Stimulated activated effector memory CD8-positive, alpha-beta T cell treated with anti-CD3 and anti-CD28 coated beads, Interleukin-12 subunit alpha, Interleukin-12 subunit beta, amount 100 ng/mL, for 72 hours (primary cell): ENCODE results near the gene HUNK.

Source experiments
- ATAC-seq: fragments of 150-1000 bp; cut with Tn5 transposase; 2 replicates; pipeline ENCODE4 v1.10.0; 2021
- DNase-seq, 2 donors: peaks; one replicate each; pipeline ENCODE4 v3.0.0; 2021 to 2022; ENCODE audit warnings: low spot score in 2 of 2
- H3K27ac Mint-ChIP-seq: one replicate; pipeline ENCODE4 v1.8.0; 2022; ENCODE audit warnings: mild to moderate bottlenecking, mixed read lengths
- H3K36me3 Mint-ChIP-seq: one replicate; pipeline ENCODE4 v1.8.0; 2022; ENCODE audit warnings: mild to moderate bottlenecking, mixed read lengths
- H3K4me1 Mint-ChIP-seq: one replicate; pipeline ENCODE4 v1.8.0; 2022; ENCODE audit warnings: mixed read lengths
- H3K4me3 Mint-ChIP-seq: one replicate; pipeline ENCODE4 v1.8.0; 2022; ENCODE audit warnings: mild to moderate bottlenecking, mixed read lengths
- H3K9me3 Mint-ChIP-seq: one replicate; pipeline ENCODE4 v1.8.0; 2022; ENCODE audit warnings: mixed read lengths

The HUNK gene

GRCh38 chr21:31974454-31974985 lies 101.7 kb downstream of the HUNK start:
- Mint-ChIP-seq H3K36me3 (no peaks in the 10 kb centered on the region), H3K4me3 (peak overlapping the region; percentile 25), H3K4me1 (peaks cover 12% of the 10 kb centered on the region), H3K9me3 (peaks cover 12% of the 10 kb centered on the region), H3K27ac (peak overlapping the region; percentile 33)
- DNase-seq (no peak), ATAC-seq (peak; percentile 82)

DNA sequence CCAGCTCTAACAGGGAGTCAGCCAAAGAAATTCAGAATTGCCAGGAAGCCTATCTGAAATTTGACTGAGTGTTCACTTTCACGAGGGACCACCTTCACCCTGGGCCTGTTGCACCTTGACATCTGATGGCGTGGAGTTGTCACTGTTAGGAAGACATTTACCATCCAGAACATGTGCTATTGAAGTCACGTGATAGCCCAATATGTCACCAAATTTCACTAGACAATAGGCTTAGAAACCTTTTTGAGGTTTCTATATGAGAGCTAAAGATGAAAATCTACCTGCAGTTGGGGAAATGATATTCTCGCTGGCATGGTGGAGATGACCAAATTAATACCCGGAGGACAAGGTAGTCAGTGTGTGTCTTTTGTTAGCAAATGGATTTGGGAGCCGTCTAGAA lies 102.7 kb downstream of the HUNK start:
- Mint-ChIP-seq H3K4me3 (no peak overlapping the region), H3K9me3 (peaks cover 12% of the 10 kb centered on the region), H3K36me3 (no peaks in the 10 kb centered on the region), H3K4me1 (peaks cover 12% of the 10 kb centered on the region), H3K27ac (no peak overlapping the region)
- ATAC-seq, result no peak
- no peak for DNase-seq

DNA sequence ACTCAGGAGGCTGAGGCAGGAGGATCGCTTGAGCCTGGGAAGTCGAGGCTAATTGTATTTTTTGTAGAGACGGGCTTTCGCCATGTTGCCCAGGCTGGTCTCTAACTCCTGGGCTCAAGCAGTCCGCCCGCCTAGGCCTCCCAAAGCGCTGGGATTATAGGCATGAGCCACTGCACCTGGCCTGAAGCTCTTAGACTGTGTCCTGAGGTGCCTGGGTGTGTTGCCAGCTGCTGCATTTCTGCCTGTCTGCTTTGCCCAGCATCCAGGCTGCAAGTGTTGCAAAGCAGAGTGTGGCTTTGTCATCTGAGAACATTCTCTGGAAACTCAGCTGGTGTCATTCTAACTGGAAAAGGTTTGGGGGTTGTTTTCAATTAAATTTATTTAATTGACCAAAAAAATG lies 105.0 kb downstream of the HUNK start:
- Mint-ChIP-seq H3K36me3 (no peaks in the 10 kb centered on the region), H3K4me1 (peaks cover 12% of the 10 kb centered on the region), H3K4me3 (no peak overlapping the region), H3K9me3 (peaks cover 7% of the 10 kb centered on the region), H3K27ac (no peak overlapping the region)
- DNase-seq (no peak), ATAC-seq (no peak)

DNA sequence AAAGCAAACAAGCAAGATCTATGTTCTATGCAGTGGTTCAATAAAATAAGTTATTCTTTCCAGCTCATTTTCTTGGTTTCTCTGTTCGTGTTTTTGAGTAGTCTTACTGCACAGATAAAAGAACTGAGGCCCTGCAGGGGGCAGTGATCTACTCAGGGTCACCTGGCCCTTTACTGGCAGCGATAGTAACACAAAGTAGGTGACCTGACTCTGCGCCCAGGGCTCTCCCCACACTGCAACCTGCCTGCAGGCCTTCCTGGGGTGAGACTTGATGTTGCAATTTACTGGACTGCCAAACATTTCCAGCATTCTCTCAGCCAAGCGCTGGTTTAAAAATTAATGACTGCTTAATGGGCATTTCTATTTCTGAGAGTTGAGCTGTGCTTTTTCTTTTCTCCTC lies 110.3 kb downstream of the HUNK start:
- no peaks in the 10 kb centered on the region for H3K36me3 Mint-ChIP-seq
- no peak overlapping the region for H3K4me3 Mint-ChIP-seq
- no peaks in the 10 kb centered on the region for H3K4me1 Mint-ChIP-seq
- no peak for DNase-seq
- no peak for ATAC-seq
- peaks cover 3% of the 10 kb centered on the region for H3K9me3 Mint-ChIP-seq
- H3K27ac Mint-ChIP-seq, result no peak overlapping the region

- Mint-ChIP-seq H3K36me3 (no peaks in the 10 kb centered on the region), H3K4me3 (no peak overlapping the region), H3K4me1 (no peaks in the 10 kb centered on the region), H3K9me3 (peaks cover 3% of the 10 kb centered on the region), H3K27ac (no peak overlapping the region)
- DNase-seq, result no peak
- no peak for ATAC-seq
Measured at GRCh38 chr21:31983554-31983953, 110.7 kb downstream of the HUNK start.

DNA sequence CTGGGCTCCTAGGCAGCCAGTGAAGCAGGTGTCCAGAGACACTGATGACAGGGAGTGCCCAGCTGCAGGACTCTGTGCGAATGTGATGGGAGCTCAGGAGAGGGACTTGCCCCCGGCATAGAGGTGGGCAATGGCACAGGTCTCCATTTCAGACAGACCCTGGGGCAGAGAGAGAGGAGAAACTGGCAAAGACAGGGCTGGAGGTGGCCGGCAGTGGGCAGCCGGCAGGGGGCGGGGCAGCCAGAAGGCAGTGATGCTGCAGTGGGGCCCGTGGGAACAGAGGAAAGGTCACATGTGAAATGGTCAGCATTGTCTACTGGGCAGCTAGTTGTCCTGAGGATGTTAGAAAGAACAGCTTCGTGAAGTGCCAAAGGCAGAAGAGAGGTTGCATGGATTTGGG lies 112.6 kb downstream of the HUNK start:
- H3K9me3 Mint-ChIP-seq, result peaks cover 3% of the 10 kb centered on the region
- H3K27ac Mint-ChIP-seq, result no peak overlapping the region
- no peaks in the 10 kb centered on the region for H3K36me3 Mint-ChIP-seq
- ATAC-seq (peak; percentile 16), DNase-seq (no peak)
- H3K4me3 Mint-ChIP-seq, result no peak overlapping the region
- no peaks in the 10 kb centered on the region for H3K4me1 Mint-ChIP-seq

DNA sequence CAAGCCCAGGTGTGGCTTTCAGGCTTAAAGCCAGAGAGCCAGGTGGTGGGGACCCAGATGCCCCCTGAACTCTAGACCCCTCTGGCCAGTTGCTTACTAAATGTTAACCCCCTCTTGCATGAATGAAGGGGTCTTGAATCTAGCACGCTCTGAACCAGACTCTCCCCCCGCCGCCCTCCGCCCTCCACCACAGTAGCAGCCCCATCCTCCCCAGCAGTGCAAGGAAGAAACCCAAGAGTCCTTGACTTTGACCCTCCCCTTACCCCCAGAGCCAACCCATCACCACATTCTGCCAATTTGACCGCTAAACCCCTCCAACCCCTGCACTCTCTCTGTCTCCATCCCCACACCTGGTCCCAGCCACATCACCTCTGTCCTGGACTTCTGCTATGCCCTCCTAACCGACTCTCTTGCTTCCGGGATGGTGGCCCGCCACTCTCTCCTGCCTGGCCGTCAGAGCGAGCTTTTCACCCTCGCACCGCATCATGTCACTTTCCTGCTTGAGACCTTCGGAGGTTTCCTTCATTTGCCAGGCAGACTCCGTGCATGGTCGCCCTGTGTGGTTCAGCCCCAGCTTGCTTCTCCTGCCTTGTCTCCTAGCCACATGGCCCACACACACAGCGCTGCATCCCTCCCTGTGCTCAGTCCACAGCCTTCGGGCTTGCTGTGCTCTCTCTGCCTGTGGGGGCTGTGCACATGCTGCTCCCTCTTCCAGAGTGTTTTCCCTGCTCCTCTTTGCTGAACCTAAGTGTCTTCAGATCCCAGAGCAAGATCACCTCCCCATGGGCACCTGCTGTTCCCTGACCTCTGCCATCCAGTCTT lies 113.4 kb downstream of the HUNK start:
- Mint-ChIP-seq H3K27ac (no peak overlapping the region), H3K36me3 (no peaks in the 10 kb centered on the region), H3K4me3 (no peak overlapping the region), H3K9me3 (peaks cover 3% of the 10 kb centered on the region), H3K4me1 (no peaks in the 10 kb centered on the region)
- peak; percentile 36 for ATAC-seq
- no peak for DNase-seq

GRCh38 chr21:31987696-31988095 lies 114.9 kb downstream of the HUNK start:
- ATAC-seq (no peak), DNase-seq (no peak)
- Mint-ChIP-seq H3K36me3 (no peaks in the 10 kb centered on the region), H3K4me1 (no peaks in the 10 kb centered on the region), H3K4me3 (no peak overlapping the region), H3K9me3 (peaks cover 3% of the 10 kb centered on the region), H3K27ac (no peak overlapping the region)

DNA sequence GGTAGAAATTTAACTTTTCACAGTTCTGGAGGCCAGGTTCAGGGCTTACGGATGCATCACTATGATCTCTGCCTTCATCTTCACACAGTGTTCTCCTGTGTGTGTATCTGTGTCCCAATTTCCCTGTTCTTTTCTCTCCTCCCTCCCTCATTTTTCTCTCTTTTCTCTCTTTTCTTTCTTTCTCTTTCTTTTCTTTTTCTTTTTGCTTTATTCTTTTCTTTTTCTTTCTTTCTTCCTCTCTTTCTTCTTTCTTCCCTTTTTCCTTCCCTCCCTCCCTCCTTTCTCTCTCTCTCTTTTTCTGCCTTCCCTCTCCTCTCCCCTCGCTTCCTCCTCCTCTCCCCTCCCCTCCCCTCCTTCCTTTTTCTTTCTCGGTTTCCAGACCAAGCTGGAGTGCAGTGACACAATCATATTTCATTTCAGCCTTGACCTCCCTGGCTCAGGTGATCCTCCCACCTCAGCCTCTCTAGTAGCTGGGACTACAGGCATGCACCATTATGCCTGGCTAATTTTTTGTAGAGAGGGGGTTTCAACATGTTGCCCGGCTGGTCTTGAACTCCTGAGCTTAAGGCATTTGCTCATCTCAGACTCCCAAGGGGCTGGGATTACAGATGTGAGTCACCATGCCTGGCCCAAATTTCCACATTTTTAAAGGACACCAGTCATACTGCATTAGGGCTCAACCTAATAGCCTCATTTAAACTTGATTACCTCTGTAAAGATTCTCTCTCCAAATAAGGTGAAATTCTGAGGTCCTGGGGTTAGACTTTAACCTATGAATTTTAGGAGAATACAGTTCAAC lies 115.9 kb downstream of the HUNK start:
- Mint-ChIP-seq H3K4me3 (no peak overlapping the region), H3K9me3 (peaks cover 3% of the 10 kb centered on the region), H3K4me1 (no peaks in the 10 kb centered on the region), H3K36me3 (no peaks in the 10 kb centered on the region), H3K27ac (no peak overlapping the region)
- ATAC-seq, result no peak
- DNase-seq, result no peak

DNA sequence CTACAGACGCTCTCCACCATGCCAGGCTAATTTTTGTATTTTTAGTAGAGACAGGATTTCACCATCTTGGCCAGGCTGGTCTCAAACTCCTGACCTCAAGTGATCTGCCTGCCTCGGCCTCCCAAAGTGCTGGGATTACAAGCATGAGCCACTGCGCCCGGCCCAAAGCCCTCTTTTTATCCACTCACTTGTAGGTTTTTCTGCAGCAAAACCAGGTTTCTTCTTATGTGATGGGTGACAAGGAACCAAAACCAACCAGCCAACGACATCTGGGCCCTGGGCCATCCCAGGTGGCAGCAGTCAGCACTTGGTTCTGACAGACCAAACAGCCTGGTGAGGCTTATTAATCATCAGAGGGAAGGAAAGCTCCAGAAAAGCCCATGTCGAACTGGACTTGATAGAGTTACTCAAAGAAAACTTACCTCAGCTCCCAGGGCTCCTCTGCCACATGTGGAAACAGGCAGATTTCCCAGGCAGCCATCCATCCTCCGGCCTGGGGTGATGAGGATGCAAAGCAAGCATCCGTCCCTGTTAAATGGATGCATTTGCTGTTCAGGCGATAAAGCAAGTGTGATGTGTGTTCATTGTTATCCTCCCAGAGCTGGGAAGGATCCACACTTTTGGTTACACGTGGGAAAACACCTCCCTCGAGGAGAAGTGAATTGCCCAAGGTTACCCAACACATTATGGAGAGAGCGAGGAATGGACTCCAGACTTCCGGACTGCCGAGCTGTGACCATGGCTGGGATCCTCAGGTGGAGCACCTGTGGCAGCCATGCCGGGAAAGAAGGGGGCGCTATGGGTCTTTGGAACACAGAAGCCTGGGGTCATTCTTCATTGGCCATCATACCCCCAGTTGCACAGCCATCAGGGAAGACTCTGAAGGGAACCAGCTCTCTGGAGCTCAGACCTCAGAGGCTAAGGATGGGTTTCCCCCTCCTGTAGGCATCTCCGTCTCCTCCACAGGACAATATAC lies 118.8 kb downstream of the HUNK start:
- H3K27ac Mint-ChIP-seq, result no peak overlapping the region
- ATAC-seq, result no peak
- H3K4me1 Mint-ChIP-seq, result no peaks in the 10 kb centered on the region
- no peaks in the 10 kb centered on the region for H3K36me3 Mint-ChIP-seq
- no peaks in the 10 kb centered on the region for H3K9me3 Mint-ChIP-seq
- no peak overlapping the region for H3K4me3 Mint-ChIP-seq
- no peak for DNase-seq

DNA sequence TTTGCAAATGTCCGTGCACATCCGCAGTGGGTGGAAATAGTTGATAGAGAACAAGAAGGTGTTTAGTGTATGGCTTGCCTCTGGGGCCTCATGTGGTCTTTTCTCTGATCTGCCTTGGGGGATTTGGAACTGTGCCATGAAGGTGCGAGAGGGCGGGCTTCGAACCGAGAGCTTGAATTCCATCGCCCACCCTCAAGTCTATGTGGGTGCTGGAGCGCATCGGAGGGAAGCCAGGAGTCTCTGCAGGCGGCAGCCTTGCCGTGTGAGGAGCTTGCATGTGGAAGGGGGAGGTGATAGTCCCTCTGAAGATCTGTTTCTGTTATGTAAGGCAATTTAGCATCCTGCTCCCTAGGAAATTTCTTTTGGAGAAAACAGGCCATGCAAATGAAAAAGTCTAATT lies 119.6 kb downstream of the HUNK start:
- Mint-ChIP-seq H3K27ac (no peak overlapping the region), H3K36me3 (no peaks in the 10 kb centered on the region), H3K9me3 (no peaks in the 10 kb centered on the region), H3K4me1 (no peaks in the 10 kb centered on the region), H3K4me3 (no peak overlapping the region)
- ATAC-seq (no peak), DNase-seq (no peak)

DNA sequence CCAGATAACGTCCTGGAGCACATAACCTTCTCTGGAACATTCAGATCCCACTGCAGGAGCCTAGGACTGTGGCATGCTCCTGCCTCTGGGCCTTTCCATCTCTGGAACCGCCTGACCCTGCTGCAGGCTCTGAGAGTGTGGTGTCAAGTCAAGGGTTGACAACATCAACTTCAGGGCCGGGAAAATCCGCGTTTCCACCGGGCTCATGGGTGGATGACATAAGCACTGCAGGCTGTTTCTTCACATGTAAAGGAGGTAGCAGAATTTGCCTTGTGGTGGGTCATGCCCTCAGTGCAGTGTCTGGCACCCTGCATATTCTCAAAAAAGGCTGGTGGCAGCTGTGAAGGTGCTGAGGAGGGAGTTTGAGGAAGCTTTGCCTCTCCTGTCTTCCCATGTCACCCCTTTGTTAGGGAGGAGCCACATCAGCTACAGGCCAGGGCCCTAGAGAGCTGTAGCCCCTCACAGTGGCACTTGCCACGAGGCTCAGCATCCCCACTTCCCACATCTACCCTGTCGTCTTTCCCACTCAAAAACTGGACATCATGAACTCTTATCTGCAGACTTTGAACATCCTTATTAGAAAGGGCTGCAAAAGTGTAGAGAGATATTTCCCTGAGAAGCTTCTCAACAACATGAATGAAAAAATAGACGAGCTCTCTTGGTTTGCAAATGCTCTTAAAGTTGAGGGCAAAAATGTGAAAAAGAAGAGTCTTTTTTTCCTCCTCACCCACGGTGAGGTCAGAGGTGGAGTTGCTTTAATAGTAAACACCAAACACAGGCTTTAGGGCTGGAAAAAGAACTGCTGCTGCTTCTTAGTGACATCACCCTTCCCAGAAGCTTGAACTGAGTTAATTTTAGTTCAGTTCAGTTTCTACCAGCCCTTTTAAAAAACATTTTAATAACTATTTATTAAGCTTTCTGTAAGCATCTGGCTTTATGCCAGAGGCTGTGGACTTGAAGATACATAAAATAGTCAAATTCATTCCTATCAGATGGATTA lies 121.3 kb downstream of the HUNK start:
- H3K4me3 Mint-ChIP-seq, result no peak overlapping the region
- no peak overlapping the region for H3K27ac Mint-ChIP-seq
- H3K4me1 Mint-ChIP-seq, result no peaks in the 10 kb centered on the region
- ATAC-seq (no peak), DNase-seq (no peak)
- no peaks in the 10 kb centered on the region for H3K36me3 Mint-ChIP-seq
- H3K9me3 Mint-ChIP-seq, result no peaks in the 10 kb centered on the region

DNA sequence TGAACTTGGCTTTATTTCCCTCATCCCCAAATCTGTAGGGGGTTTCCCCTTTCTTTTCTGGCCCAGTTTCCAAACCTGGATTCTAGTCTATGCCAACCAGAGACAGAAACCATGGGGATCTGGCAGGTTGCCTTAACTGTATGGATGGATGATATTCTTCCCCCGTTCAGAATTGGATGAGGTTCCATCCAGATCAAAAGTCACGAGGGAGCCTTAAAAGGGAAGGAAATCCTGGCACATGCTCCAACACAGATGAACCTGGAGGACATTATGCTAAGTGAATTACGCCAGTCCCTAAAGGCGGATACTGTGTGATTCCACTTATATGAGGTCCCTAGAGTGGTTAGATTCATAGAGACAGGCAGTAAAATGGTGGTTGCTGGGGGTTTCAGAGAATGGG lies 124.4 kb downstream of the HUNK start:
- no peak overlapping the region for H3K27ac Mint-ChIP-seq

More for the DNA sequence above, 124.4 kb downstream of the HUNK start:
- H3K36me3 Mint-ChIP-seq, result no peaks in the 10 kb centered on the region
- H3K4me3 Mint-ChIP-seq, result no peak overlapping the region
- DNase-seq (no peak), ATAC-seq (no peak)
- H3K9me3 Mint-ChIP-seq, result no peaks in the 10 kb centered on the region
- no peaks in the 10 kb centered on the region for H3K4me1 Mint-ChIP-seq
